Left cardiac atrium (tissue), 4 donors: ENCODE measurements around the gene TMEM179. TPM values are rescaled to one million over a fixed set of nuclear protein-coding genes. Genes with fewer than 3 reads are reported as not detected.

ENCODE experiments used
- ATAC-seq, 2 donors: fragments of 200-7000 bp; cut with Tn5 transposase; one replicate each; pipeline ENCODE4 v1.9.1; 2020; ENCODE audit warnings: mild to moderate bottlenecking in 2 of 2, moderate library complexity in 2 of 2
- DNase-seq: peaks from one replicate; pipeline ENCODE4 v3.0.0-alpha.2; 2020
- intact Hi-C, 2 donors: fragments of 100-400 bp; cut with DNase I; formaldehyde crosslinking; loops; one replicate each; pipeline versions ENCODE4 v1.14.1 to v1.15.1; 2022 to 2023
- total RNA-seq, 2 donors: library from RNA; stranded (reverse); fragmentation: NEBNext Ultra II Directional; extraction: Animal tissue kit (Norgen Biotek cat#: 25700); gene quantifications; one replicate each; pipeline ENCODE4 v1.2.1, GENCODE V29; 2021
- donor health status: DM: no; HTN: yes; CAD: no.
- donor health status: DM: no; HTN: yes; CAD: no; lungs with severe emphysema.
- donor health status: DM: yes; HTN: yes; CAD: no.
- donor health status: Dilated cardiomyopathy.

Gene TMEM179
- total RNA-seq, 2 donors from 2014 or later: 0.24 to 1.0 TPM

DNA sequence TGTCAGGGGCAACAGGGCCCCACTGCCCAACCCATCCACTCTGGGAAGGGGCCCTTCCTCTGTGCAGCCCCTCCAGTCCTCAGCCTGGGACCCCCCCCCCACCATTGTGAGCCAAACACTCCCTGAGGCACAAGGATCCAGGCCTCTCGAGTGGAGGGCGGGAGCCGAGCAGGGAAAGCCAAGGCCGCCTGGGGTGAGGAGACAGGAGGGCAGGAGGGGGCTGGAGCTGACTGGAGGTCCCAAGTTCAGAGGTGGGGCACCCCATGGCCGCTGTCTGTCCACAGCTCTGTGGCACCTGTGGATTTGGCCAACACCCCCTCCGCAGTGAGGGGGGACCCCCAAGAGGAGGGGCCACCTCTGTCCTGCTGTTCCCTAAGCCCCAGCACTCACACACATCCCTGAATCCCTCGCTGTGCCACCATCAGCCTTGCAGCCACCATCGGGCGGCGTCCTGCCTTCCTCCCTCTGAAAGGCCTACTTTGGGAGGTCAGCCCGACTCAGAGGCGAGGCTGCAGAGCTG lies 50.4 kb downstream of the TMEM179 start:
- no peak for DNase-seq
- intact Hi-C loops: no loop called here
- no peak for ATAC-seq

DNA sequence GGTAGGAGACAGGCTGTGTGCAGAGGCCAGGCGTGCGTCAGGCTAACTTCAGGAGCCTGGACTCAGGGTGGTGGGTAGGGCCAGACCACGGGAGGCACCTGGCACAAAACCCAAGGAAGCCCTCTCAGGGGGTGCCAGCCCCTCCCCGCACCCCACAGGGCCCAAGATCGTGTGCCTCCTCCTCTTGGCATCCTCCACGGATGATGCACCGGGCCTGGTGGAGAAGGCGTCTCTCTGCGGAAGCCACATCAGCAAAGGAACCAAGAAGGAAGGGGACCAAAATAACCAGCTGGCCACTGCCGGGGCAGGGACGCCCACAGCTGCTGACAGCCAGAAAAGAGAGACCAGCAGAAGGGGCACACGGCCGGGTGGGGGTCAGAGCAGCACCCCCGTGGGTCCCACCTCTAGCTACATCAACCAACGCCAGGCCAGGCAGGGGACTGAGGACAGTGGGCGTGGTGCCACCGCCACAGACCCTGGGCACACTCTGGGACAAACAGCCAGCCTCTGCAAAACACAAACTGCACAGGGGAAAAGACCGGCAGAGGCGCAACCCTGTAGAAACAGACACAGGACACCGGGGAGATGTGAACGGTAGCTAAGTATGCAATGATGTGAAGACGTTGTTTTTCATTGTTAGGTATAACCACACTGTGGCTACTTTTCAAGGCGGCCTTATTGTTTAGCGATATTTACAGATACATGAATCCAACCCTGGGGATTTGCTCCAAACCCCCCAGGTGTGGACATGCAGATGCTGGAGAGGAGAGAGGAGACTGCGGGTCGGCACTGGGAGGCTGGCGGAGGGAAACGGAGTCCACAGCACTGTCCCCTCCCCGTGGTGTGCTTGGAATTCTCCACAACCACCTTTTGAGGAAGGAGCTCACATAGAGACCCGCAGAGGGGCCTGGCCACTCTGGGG lies 51.1 kb downstream of the TMEM179 start:
- DNase-seq (peak; percentile 14), ATAC-seq (no peak)
- intact Hi-C loops: no loop called here

DNA sequence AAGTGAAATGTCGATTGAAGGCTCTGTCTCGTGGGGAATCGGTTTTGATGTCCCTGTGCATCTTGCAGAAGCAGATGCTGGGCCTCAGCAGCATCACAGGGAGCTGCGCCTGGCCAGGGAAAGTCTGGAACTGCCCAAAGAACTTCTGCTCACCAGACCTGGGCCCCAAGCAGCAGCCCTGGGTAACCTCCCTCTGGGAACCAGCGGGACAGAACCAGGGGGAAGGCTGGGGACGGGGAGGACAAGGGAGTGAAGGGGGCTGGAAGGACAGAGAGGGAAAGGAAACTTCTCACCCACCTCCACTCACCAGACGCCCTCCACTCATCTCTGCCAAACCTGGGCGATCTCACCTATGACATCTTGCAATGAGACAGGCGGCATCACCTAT lies 51.8 kb downstream of the TMEM179 start:
- ATAC-seq (no peak), DNase-seq (peak; percentile 2)
- intact Hi-C loops: no loop called here

DNA sequence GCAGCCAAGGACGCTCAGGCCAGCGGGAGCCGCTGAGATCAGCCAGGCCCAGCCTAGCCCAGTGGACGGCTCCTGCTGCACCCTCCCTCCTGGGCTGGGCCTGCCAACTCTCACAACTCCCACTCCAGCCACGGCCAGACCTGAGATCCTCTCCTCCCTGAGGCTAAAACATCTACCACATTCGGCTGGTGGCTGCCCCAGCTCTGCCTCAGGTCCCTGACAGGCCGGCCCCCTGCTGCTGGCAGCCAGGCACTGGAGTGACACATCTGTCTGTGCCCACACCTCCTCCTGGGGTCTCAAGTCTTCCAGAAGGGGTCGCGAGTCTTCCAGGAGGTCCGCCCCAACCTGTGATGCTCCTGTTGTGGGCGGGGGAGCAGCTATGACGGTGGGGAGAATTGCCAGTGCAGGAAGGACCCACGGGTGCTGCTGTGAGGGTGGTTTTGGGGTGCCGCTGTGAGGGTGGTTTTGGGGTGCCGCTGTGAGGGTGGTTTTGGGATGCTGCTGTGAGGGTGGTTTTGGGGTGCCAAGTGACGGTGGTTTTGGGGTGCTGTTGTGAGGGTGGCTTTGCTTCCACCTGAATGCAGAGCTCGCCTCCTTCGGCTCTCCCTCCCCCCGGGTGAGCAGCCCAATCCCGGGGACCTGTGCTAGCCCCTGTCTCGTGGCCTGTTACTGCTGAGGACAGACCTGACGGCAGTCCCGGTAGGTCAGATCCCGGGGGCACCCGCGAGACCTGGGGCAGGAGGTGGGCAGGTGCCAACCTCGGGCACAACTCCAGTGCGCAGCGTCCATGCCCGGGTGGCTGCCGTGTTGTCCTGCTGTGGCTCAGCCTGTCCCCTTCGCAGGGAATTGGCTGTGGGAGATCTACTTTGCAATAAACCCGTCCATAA lies 52.5 kb downstream of the TMEM179 start:
- ATAC-seq (no peak), DNase-seq (peak; percentile 12)
- intact Hi-C loops: no loop called here

DNA sequence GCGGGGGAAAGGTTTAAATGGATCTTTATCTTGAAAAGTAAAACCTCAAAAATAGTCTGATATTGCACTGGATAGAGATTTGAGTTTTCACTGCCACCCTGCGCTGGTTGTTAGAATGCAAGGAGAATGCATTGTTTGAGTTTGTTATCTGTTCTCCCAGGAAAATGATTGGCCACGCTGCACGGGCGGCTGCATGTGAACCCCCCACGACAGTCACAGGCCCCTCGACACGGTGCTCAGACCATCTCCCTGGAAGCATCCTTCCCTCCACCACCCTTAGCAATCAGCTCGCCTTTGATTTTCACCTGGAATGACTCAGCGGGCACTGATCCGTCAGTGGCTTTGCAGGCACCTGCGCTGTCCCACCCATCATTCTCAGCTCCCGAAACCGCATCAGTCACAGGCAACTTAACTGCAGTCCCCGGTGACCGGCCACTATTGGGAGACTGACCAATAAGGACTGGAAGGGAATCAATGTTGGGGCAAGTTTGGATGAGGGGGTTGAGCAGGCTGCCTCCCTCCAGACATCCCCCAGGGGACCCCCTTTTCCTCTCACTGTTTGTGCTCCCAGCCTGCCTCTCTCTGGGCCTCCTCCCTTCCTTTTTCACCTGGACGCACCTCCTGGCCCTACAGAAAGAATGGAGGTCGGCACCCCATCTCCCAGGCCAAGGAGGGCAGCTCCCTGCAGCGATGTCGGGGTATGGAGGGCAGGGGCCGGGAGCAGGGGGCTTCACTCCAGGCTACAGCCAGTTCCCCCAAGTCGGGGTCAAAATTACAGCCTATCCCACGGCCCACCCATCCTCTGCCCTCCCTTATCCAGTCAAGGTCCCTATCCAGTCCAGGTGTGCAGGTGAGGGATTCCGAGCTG lies 53.5 kb downstream of the TMEM179 start:
- DNase-seq (peak; percentile 5), ATAC-seq (no peak)
- intact Hi-C loops: no loop called here

DNA sequence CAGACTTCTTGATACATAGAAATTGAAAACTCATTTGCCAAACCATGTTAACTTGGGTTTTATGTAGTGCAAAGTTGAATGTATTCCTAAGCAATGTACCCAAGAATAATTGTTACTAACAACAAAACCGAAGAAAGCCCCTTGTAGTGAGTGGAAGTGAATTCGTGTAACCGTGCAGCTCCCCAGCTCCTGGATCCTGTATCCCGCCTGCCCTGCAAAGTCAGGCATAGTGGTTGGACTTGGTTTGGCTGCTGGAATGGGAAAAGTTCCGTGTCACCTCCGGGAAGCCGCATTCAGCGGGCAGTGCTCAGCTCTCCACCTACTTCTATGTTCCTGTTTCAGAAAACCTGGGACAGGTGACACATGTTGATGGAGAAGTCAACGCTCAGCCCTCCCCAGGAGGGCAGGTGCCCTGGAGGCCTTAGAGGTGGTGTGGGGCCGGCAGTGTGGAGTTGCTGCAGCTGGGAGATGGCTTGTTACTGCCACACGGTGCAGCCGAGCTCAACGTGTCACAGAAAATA lies 54.2 kb downstream of the TMEM179 start:
- intact Hi-C loops: no loop called here
- DNase-seq (no peak), ATAC-seq (no peak)

DNA sequence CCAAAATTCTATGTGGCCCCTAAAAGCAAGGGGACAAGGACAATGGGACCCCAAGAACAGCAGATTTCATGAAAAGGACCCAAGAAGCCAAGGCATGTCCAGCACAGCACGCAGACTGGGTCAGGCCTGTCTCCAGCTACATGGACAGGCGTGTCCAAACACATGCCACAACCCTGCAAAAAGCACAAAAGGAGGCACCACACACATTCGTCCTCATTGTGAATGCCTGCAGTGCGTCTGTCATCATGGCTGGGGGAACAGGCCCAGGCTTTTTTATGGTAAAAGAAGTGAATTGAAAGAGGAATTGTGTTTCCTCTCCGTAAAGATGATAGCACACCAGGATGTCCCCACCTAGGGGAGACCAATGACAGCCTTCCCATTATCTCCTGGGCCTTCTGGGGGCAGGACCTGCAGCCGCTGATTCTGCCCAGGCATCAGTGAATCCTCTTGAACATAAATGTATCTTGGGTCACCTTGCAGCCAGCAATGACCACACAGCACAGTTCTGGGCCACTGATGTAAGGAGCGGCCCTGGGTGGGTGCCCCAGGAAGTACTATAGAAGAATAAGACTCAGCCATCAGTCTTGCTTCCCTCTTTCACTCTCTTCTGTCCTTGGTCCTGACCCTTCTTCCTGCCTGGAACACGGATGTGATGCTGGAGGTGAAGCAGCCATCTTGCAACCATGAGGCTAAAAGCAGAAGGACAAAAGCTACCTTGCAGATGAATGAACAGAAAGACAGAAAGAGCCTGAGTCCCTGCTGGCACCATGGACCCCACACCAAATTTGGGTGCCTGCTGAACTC lies 54.8 kb downstream of the TMEM179 start:
- DNase-seq: no peak
- intact Hi-C loops: no loop called here

DNA sequence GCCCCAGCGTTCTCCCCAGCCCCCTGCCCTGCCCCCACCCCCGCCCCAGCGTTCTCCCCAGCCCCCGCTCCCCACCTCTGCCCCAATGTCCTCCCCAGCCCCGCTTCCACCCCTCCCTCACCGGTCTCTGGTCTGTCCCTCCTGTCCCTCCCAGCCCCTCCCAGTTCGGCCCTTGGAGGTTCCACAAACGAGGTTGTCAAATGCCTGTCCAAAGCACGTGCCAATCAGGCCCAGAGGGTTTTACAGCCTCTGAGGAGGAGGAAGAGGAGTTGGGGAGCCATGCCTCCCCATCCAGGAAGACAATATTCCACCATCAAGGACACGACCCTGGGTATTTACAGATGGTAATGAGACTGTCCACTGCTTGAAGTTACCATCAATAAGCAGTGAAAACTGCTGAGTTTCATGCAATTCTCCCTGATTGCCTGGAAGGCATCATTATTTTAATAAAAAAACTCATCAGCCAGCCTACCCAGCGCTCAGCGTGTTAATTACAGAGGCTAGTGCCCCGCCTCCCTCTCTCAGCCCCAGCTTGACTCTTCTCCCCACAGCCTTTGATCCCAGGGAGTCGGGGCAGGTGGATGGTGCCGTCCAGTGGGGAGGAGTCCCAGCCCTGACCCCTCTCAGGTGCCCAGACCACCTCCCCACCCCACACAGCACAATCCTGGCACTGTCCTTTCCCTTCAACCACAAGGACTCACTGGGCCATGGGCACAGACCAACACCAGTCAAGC lies 55.6 kb downstream of the TMEM179 start:
- DNase-seq (no peak), ATAC-seq (no peak)
- intact Hi-C loops: no loop called here

More for the DNA sequence above, 54.8 kb downstream of the TMEM179 start:
- ATAC-seq: no peak

DNA sequence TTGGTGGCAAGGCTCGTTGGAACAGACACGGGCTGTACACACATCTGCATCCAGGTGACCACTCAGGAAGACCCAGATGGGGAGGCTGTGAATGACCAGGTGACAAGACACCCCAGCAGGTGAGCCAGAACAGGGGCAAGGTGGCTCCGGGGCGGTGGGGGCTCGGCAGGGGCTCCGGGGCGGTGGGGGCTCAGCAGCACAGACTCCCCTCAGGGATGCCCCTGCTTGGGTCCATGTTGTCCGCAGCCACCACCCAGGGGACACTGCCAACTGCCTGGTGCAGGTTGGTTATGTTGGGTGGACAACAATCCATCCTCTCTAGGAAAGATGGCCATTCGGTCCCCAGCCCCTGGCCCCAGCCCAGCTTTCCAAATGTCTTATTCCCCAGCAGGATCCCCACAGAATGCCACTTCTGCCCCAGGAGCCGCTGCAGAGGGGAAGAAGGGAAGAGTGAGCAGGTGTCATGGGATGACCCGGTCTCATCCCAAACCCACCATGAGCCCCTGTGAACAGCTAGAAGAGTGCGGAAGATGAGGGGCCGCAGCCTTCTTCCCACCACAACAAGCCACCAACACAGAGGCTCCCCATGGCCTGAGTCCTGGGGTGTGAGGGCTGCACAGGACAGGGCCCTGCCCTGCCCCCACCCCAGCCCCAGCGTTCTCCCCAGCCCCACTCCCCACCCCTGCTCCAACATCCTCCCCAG lies 56.4 kb downstream of the TMEM179 start:
- ATAC-seq: no peak
- intact Hi-C loops: no loop called here
- no peak for DNase-seq

DNA sequence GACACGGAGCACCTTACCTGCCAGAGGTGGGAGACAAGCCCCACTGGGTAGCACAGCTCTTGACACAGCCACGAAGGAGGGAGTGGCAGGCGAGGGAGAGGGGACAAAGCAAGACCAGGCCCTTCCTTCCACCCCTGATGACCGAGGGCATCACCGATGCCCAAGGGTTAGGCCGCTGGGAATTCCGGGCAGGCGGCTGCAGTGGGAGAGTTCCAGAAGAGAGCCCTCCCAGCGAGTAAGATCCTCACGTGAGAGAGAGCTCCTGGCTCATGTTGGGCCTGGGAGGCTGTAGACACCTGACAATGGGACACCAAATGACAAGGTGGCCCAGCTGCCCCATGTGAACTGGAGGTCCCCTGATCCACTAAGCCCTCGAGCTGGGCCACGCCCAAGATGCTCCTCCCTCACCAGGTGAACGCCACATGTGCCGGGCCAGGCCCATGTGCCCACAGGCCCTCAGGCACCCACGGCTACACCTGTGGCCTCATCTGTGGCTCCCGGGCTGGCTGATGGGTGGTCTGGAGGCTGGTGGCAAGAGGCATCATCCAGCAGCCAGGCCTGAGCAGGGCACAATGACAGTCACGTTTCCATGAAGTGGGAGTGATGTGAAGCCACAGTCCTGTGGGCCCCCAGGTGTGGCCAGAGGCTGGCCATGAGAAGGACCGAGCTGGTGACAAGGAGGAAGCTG lies 57.1 kb downstream of the TMEM179 start:
- DNase-seq: no peak
- intact Hi-C loops: no loop called here
- ATAC-seq: no peak

DNA sequence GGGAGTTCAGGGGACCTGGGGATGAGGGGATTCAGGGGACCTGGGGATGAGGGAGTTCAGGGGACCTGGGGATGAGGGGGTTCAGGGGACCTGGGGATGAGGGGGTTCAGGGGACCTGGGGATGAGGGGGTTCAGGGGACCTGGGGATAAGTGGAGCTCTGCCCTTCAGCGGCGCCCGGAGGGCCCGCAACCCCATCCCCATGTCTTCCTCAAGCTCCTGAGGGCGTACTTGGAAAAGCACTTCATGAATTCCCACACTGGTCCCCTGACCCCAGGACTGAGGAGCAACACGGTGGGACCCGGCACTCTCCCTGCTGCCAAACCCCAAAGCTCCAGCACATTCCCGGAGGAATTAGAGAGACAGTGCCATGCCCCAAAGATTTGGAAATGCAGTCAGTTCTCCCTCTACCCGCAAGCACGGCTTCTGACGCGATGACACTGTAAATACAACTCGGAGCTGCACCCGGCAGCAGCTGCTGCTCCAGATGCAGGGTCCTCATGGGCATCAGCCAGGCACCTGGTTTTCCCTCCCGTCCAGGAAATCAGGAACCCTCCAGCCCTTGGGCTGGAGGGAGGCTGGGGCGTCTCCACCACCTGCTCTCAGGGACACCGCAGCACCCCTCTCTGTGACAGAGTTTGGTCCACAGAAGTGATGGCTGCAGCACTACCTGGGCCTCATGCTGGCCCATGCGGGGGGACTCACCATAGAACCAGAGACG lies 57.8 kb downstream of the TMEM179 start:
- intact Hi-C loops: no loop called here
- DNase-seq (peak; percentile 13), ATAC-seq (no peak)

DNA sequence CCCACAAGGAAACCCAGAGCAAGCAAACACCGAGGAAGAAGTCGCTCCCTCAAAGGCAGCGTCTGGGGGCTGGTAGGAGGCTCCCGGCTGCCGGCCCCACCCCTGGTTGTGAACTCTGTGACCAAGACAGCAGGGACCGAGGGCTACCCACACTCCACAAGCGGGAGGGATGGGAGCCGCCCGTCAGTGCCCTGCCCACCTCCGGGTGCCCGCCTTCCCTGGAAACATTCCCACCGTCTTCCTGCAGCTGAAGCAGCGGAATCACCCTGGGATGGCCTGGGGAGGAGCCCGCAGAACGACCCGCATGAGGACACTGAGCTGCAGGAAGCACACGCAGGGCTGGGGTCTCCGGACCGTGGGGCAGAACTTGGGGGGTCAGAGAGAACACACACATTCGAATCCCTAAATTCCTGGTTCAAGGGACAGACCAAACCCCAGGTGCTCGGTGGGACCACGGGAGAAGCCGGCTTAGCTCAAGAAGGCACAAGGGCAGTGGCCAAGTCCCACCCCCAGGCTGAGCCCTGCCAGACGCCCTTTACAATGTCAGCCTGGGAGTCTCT lies 58.5 kb downstream of the TMEM179 start:
- ATAC-seq (peak in 1 of 2 donors; percentile 51), DNase-seq (peak; percentile 22)
- intact Hi-C loops: no loop called here

DNA sequence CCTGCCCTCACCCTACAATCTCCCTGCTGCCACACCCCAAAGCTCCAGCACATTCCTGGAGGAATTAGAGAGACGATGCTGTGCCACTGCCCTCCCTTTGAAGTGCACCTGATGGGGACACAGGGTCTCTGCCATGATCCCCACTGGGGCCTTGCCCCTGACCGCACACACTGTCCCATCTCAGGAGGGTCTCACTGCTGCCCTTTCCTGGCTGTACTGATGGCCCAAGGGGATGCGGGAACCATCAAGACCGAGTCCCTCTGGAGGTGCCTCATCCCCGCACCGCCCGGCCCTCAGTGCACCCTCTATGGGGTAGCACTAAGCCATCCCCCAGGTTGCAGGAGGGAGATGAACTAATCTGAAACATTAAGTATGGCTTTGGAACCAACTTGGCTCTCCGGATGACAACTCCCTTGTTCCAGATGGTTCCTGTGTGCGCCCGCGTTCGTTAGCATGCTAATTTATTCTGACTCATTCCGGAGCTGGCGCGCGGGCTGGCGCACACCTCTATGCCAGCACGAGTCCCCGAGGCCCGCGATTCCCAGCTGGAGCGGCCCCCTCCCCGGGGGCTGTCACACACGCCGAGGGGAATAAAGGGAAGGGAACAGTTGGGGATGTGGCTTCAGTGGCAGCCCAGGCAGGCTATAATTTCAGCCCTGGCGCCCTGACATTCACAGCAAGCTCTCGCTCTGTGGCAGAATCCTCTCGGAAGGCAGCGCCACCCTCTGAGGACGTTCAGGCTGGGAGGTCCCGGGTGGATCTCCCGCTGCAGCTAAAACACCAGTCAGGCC lies 59.2 kb downstream of the TMEM179 start:
- DNase-seq (peak; percentile 15), ATAC-seq (no peak)
- intact Hi-C loops: no loop called here

DNA sequence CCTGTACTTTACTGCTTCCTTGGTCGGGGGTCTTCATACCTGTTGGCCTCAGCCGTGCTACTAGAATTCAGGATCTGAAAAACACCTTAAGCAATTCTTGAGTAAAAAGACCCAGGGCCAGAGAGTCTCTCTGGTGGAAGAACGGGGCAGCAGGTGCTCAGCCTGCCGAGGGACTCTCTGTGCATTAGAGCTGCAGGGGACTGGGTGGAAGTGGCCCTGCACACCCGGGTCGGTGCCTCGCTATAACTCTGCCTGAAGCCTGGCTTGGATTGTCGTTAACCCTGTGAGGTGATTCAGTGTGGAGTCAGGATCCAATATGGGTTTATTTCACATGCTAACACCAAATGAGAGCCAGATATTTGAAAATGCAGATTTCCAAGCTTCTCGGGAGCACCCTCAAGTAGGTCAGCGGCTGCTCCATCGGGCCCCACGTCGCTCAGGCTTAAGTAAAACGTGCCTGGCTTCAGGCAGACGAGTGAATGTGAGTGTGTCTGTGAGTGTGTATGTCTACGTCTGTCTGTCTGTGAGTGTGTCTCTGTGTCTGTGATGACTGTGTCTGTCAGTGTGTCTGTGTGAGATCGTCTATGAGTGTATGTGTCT lies 60.1 kb downstream of the TMEM179 start:
- DNase-seq (peak; percentile 2), ATAC-seq (no peak)
- intact Hi-C loops: no loop called here
